SIG-M5 treated with dmso at 0.1 percent for 504 hours (cell line): ENCODE data around the gene JDP2.

Source experiments
- DNase-seq: peaks from one replicate; lab custom pipeline; 2025; ENCODE audit not compliant: unreplicated experiment; lab: John Stamatoyannopoulos, UW

Gene JDP2

DNA sequence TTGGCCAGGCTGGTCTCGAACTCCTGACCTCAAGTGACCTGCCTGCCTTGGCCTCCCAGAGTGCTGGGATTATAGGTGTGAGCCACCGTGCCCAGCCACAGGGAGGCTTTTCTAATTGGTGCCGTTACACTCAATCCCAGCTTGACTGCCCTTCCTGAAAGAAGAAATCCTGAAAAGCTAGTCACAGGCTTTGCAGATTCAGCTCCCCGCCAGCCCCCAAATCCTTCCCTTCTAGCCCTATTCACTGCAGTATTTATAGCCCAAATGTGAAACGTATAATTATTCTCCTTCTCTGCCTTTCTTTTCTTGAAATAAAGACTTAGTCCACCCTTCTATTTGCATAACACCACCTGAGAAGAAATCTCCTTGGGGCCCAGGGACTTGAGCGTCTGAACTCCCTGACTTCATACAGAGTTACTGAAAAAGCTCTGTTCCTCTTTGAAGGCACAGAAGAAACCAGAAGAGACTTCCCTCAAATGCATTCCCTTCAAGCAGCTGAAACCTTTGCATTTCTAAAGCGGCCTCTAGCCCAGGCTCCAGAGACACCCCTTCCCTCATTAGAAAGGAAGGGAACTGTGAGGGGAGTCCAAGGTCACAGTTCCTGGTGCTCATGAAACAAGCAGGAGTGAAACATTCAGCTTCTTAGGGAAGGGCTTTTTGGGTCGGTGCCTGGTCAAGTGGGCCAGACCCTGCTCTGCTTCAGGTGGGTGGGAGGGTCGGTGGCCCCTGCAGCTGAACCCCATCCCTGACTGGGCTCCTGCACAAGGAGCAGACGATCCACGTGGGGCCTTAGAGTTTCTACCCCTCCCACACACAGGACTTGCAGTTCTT is 52.2 kb downstream of the JDP2 start:
- no peak for DNase-seq

DNA sequence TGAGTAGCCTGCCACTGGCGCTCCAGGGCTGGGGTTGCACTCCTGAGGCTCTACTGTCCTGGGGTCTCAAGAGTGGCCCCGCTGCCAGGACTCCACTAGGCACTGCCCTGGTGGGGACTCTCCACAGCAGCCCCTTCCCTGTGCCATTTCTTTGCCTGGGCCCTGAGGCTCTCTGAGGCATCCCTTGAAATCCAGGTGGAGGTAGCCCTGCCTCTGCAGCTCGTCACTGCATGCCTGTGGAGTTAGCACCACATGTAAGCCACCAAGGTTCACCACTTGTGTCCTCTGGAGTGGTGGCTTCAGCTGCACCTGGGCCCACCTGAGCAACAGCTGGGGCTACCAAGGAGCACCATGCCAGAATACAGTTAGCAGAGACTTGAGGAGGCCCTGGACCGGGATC is 54.5 kb downstream of the JDP2 start:
- no peak for DNase-seq

DNA sequence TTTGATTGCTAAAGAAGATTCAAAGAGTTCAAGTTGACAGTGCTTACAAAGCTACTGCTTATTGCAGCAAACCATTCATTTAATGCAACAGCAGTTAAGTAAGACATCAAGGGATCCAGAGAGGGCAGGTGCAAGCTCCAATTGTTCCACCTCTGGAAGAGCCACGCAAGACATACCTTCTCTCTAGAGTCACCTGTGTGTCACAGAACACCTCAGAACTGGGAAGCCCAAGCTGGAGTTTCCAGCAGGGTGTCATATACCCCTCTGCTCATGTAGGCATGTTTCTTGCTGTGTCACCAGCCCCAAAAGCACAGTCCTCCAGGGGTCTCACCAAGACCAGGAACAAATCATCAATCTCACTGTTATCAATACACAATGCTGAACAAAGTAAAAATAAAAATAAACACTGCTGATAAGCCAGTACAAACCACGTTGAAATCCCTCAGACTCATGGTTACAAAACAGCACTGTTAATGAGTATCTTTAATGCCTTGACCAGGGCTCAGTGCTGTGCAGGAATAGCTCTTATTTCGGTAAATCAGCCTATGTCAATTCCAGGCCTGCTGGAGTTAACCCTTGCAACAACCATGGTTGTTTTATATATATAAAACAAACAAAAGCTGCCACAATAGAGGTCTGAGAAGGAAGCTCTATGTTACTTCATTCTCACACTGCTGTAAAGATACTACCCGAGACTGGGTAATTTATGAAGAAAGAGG is 57.0 kb downstream of the JDP2 start:
- no peak for DNase-seq

DNA sequence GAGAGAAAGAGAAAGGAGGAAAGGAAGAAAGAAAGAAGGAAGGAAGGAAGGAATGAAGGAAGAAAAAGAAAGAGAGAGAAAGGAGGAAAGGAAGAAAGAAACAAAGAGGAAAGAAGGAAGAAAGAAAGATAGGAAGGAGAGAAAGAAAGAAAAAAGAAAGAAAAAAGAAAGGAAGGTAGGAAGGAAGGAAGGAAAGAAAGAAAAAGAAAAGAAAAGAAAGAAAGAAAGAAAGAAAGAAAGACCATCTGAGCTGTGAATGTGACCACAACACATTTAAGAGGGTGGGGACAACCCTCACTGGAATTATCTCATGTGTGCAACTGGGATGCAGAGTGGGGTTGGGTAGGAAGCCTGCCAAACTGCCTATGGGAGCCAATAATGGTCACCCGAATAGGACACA is 58.5 kb downstream of the JDP2 start:
- no peak for DNase-seq

DNA sequence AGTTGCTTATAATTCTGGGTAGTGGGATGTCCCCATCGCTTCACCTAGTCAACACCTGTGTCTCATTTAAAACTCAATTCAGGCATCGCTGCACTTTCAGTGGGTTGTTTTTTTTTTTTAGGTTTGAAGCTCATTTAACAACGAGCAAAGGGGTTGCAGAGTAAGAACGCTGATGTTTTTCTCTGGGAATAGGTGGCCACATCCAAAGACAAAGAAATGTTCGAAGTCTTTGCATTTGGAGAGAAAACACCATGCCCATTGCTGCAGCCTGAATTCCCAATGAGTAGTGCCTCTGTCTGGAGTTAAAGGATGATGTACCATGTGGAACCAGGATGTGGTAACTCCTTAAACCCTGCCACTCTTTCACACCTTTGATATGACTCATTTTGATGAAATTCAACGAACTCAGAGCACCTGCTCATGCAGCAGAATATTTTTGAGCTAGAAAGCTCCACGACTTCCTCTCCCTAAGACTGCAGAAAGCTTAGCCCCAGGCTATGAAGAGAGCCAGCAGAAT is 59.4 kb downstream of the JDP2 start:
- no peak for DNase-seq

DNA sequence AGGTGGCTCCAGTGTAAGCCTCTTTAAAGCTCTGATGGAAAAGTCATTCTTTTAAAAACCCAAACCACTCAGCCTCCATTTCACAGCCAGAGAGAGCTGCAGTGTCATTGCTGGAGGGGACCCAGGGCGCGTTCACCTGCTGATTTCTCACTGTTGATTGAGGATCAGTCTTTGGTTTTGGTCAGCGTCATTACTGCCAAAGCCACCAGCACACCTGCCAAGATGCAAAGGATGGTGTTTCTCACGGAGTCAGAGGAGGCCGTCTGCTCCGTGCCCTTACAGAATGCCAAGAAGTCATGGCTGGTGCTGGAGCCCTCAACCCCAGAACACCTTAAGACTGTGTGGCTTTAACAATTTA is 61.6 kb downstream of the JDP2 start:
- no peak for DNase-seq

DNA sequence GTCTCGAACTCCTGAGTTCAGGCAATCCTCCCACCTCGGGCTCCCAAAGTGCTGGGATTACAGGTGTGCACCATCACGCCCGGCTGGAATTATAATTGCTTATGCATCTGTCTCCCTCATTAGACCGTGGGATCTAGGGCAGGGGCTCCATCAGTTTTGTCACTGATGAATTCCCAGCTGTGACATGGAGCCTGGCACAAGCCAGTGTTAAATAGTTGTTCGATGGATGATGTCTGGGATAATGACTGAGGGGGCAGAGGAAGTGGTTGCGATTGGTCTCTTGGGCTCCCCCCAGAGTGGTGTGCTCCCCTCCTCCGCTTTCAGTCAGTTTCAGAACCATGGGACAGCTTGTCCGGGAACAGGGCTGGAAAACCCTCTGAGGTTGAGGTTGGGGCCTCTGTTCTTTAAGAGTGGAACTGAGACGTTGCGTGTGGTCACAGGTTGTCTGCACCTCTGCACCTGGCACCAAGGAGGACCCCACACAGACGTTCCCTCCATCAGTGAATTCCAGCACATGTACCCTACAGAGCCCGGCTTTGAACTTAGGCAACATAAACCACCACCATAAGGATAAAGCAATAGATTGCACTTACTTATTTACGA is 63.7 kb downstream of the JDP2 start:
- DNase-seq, result no peak

DNA sequence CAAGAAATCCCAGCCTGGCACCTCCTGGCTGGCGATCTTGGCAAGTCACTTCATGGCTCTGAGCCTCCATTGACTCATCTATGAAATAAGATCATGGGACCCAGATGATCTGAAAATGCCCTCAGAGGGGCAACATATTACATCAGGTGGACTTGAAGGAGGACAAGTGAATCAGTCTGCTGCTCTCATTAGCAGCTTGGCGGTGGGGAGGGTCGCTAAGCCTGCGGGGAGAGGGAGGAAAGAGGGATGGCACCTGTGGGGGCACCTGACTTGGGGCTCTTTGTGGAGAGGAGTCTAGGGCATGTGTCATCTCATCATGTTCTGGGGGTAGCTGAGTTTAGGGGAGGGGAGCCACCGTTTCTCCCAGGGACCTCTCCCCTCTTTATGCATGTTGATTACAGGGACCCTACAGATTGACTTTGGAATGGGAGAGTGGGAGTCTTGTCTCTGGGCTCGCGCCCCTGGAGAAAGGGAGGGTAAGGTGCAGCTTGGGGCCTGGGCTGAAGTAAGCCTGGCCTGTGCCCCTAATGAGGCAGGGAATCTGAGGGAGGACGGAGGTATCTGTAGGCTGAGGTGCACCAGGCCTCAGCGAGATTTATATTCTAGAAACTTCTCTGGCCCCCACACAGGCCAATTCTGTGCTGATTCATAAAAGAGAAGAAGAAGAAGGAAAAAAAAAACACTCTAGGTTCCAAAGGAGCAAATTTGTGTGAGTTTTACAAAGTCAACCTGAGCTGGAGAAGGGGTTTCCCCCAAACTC is 65.2 kb downstream of the JDP2 start:
- DNase-seq, result no peak

DNA sequence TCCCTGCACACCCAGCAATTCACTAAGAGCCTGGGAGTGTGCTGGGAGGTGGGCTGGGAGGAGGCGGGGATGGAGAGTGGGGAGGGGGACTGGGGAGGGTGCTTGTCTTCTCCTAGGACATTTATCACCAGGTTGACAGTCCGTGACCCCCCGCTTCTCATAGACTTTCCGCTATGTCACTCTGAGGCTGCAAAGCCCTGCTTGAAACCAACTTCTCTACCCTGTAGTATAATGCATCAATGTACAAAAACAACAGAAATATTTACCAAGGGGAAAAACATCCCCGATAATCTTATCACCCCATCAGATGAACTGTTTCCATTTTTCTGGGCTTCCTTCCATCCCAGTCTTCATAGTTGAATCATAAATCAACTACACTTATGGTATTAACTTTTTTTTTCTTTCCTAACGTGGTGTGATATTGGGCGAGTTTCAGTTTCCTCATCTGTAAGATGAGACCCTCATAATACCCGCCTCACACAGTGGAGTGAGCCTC is 65.8 kb downstream of the JDP2 start:
- no peak for DNase-seq

DNA sequence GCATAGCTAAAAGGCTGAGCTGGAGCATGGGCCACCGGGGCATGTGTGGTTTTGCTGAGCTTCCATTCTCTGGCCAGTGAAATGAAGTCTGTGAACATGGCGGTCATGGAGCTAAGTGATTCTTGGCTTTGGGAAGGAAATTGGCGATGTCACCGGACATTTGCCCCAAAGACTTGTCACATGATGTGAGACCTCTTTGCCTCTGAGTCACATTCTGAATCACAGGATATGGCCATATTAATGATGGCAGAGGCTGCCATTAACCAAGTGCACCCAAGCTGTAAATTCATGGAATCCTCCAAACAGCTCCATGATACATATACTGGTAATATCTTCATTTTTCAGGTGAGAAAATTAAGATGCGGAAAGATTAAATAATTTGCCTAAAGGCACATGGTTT is 67.1 kb downstream of the JDP2 start:
- no peak for DNase-seq

DNA sequence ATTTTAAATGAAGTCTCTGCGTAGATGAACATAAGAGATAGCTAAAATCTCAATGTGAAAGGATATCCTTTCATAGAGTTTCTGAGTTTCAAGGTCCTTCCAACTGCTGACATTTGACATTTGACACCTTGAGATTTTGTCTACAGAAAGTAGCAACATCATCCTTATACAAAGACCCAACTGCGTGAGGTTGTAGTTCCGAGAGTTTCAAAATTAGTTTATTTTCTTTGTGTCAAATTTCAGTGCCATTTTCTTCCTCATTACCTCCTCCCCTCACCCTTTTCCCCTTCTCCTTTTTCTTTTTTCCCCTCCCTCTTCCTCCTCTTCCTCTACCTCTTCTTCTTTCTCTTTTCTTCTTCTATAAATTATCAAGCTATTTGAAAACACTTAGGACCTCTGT is 67.6 kb downstream of the JDP2 start:
- DNase-seq, result no peak

DNA sequence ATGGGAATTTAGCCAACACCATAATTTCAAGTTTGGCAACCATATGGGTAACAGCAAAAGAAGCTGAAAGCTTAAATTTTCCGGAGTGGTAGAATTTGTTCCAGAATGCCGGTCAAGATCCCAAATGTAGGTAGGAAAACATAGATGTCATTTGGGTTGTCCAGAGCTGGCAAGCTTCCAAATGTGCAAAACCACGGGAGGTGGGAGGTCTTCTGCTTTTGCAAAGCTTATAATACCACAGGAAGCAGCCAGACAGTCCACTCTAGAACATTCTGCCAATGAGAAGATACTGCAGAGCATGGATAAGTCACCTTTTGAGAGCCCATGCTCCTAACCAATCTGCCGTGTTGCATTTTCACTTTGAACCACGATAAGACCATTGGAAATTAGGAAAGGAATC is 68.1 kb downstream of the JDP2 start:
- no peak for DNase-seq

DNA sequence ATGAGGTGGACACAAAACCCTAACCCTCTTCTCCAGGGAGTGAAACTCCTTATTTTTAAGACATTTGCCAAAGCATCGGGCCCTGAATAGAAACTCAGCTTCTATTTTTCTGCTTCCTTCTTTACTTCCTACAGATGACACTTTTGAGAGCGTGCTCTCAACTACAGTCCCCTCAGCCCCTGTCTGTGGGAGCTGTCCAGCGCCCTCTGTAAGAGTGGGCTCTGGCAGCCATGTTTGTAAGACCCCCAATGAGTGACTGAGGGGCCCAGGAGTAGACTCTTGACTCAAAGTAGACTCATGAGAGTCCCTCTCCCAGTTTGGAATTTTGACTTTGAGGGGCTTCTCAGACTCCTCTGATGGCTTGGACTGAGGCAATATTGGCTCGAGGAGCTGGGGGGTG is 68.9 kb downstream of the JDP2 start:
- DNase-seq, result no peak

DNA sequence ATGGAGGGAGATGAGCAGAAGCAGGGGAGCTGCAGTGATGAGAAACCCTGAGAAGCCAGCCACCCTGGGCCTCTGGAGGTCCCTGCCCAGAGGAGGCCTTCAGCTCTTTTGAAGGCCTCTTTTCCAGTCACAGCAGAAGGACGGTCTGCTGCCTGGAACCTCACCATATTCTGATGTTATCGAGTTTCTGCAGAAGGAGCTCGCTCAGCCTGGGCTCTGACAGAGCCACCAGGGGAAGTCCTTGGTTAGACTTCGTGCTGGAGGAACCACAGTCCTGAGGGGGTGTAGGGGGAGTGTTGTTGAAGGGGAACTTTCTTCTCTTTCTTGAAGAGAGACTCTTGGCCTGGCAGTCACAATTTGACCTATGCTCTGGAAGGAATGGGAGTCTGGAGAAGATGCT is 69.4 kb downstream of the JDP2 start:
- DNase-seq, result no peak

DNA sequence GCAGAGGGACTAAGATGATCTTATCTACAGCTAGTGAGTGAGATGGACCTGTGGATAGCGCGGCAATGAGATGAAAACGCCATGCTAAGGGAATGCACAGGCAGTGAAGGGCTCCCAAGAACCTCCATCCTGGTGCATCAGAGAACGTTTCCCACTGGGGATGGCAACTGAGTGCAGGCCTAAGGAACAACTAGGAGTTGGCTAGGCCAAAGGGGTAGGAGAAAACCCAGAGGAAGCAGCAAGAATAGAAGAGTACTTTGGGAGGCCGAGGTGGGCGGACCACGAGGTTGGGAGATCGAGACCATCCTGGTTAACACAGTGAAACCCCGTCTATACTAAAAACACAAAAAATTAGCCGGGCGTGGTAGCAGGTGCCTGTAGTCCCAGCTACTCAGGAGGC is 69.9 kb downstream of the JDP2 start:
- DNase-seq, result no peak

DNA sequence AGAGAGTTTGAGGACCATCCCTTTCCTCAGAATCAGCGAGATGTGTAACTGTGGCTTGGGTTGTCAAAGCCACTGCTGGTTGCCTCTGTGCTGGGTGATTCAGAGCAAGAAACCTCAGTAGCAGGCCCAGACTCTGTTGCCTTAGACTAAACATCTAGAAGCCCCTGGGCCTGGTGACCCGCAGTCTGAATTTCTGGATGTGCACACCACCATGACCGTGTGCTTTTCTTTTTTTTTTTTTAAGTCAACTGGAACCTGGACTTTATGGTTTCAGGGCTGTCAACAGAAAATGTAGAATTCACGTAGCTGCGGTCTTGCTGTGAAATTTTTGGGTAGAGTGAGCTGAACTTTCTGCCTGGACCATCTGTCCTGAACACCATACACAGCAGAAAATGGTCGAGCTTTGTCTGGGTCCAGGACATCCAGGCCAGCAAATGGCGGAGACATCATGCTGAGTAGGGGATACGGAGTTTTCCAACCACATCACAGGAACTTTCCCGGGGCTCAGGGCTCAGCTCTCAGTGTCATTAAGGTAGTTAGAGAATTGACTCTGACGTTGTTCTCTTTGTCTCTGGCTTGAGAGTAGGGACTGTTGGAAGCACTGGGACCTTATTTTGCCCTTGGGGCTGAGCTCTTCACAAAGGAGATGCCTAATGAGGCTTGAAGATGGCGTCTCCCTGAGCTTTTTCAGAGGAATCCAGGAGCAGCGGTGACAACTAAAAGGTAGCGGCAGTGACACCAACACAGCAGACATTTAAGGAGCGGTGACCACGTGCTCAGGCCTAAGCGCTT is 71.5 kb downstream of the JDP2 start:
- no peak for DNase-seq

DNA sequence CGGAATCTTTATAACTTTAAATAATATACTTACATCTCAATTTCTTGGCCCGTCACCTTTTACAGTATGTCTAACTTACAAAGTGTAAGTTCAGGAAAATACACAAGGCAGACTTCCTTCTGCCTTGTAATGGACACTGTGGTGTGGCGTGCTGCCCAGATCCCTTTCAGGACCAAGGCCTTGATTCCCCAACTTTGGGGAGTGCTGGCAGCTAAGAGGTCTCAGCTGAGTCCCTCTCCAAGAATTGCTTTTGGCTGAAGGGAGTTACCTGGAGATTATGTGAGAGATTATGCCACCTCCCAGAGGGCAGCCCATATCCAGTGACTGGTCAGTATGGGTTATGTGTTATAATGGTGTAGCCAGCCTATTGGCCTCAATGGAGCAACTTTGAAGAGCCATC is 73.3 kb downstream of the JDP2 start:
- DNase-seq, result no peak

DNA sequence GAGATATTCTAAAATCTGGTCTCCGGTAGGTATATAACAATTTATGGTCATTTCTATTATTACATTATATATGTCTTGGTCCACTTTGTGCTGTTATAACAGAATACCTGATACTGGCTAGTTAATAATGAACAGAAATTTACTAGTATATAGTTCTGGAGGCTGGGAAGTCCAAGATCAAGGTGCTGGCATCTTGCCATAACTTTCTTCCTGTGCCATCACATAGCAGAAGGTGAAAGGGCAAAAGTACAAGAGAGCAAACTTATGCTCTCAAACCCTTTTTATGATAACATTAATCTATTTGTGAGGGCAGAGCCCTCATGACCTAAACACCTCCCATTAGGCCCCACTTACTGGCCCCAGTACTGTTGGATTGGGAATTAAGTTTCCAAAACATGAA is 76.6 kb downstream of the JDP2 start:
- DNase-seq, result no peak

DNA sequence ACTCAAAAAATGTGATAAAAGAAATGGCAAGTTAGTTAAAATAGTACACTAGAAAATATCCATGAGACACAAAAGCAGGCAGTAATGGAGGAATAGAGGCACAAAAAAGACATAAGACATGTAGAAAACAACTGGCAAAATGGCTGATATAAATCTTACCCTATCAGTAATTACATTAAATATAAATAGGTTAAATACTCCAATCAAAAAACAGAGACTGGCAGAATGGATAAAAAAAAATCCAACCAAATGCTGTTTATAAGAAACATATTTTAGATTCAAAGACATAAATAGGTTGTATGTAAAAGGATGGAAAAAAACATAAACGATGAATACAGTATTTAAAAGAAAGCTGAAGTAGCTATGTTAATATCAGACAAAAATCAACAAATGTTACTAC is 79.1 kb downstream of the JDP2 start:
- DNase-seq, result no peak

DNA sequence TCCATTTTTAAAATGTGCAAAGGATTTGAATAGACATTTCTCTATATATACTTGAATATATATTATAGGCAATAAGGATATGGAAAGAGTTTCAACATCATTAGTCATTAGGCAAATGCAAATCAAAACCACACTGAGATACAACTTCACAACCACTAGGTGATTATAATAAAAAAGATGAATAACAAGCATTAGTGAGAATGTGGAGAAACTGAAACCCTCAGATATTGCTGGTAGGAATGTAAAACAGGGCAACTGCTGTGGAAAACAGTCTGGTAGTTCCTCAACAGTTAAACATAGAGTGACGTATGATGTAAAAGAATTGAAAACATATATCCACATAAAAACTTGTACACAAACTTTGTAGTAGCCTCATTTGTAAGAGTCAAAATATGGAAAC is 82.7 kb downstream of the JDP2 start:
- no peak for DNase-seq
